Osteocyte (in vitro differentiated cells): ENCODE results near the gene DAB2IP. TPM values are rescaled to one million over a fixed set of nuclear protein-coding genes. Genes with fewer than 3 reads are reported as not detected.

Experiments
- DNase-seq: peaks from one replicate; pipeline ENCODE4 v3.0.0; 2021; ENCODE audit warnings: mixed read lengths; ENCODE audit not compliant: unreplicated experiment; ENCODE audit errors: extremely low spot score
- H3K27ac Mint-ChIP-seq: one replicate; pipeline ENCODE4 v1.8.0; 2021; ENCODE audit warnings: mild to moderate bottlenecking, mixed read lengths; ENCODE audit not compliant: unreplicated experiment
- H3K27me3 Mint-ChIP-seq: one replicate; pipeline ENCODE4 v1.8.0; 2021; ENCODE audit warnings: mixed read lengths; ENCODE audit not compliant: unreplicated experiment
- H3K36me3 Mint-ChIP-seq: one replicate; pipeline ENCODE4 v1.8.0; 2021; ENCODE audit warnings: mixed read lengths; ENCODE audit not compliant: unreplicated experiment
- H3K4me1 Mint-ChIP-seq: one replicate; pipeline ENCODE4 v1.8.0; 2021; ENCODE audit warnings: mixed read lengths; ENCODE audit not compliant: unreplicated experiment
- H3K4me3 Mint-ChIP-seq: one replicate; pipeline ENCODE4 v1.8.0; 2021; ENCODE audit warnings: mild to moderate bottlenecking, moderate library complexity, mixed read lengths; ENCODE audit not compliant: unreplicated experiment
- H3K9me3 Mint-ChIP-seq: one replicate; pipeline ENCODE4 v1.8.0; 2021; ENCODE audit warnings: mixed read lengths; ENCODE audit not compliant: unreplicated experiment
- CTCF ChIP-seq: fragments of 200-600 bp; sonication (generic); IDR thresholded peaks from 2 replicates; pipeline ENCODE4 v1.5.0; 2021; ENCODE audit warnings: antibody characterized with exemption, mild to moderate bottlenecking, moderate library complexity
- total RNA-seq: library from RNA; stranded (reverse); gene quantifications from 2 replicates; pipeline ENCODE4 v1.2.1, GENCODE V29; 2021

The DAB2IP gene
- total RNA-seq, 1 donor from 2014 or later: 43.6 TPM

DNA sequence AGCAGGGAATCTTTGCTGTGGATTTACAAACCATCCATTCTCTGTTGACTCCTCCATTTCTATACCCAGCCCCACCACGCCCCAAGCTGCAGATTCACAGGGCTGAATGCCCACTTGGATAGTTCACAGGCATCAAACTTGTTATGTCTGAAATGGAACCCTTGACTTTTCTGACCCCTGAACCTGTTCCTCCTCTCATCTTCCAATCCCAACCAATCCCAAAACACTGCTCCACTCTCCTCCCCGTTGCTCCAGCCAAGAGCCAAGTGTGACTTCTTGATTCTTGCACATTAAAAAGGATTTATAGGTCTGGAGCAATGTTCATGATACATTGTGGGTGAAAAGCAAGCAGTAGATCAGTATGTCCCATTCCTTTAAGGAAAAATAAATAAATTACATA, 145.6 kb downstream of the DAB2IP start:
- Mint-ChIP-seq H3K4me1 (no peaks in the 10 kb centered on the region), H3K27ac (no peak overlapping the region), H3K36me3 (no peaks in the 10 kb centered on the region), H3K27me3 (peaks cover 2% of the 10 kb centered on the region), H3K4me3 (no peak overlapping the region), H3K9me3 (no peaks in the 10 kb centered on the region)
- peak; percentile 10 for DNase-seq
- no peak for TF ChIP-seq CTCF

DNA sequence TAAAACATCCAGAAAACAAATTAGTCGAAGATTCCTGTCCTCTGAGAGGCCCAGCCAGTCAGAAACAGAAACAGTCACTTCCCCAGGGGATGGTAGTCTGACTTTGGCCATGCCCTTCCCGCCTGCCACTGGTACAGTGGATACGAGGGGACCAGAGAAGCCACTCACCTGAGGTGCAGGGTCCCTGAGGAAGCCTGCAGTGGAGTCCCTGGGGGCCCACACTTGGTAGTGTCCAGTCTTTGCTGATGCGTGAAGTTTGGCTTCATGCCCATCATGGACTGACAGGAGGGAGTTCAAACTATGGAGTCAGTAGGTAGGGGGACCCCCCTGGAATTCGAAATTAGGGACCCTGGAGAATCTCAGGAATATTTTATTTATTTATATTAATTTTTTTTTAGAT, 147.5 kb downstream of the DAB2IP start:
- Mint-ChIP-seq H3K4me1 (no peaks in the 10 kb centered on the region), H3K9me3 (no peaks in the 10 kb centered on the region), H3K4me3 (no peak overlapping the region), H3K27me3 (peaks cover 5% of the 10 kb centered on the region), H3K36me3 (no peaks in the 10 kb centered on the region), H3K27ac (no peak overlapping the region)
- DNase-seq: peak; percentile 65
- no peak for TF ChIP-seq CTCF

DNA sequence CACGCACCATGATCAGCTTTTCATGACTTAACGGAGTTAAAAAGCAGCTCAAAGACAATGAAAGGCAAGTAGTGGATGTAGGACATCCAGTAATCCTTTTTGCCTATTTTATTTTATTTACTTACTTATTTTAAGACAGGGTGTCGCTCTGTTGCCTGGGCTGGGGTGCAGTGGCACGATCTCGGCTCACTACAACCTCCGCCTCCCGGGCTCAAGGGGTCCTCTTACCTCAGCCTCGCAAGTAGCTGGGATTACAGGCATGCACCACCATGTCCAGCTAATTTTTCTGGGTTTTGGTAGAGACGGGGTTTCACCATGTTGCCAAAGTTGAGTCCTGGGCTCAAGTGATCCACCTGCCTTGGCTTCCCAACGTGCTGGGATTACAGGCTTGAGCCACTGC, 148.9 kb downstream of the DAB2IP start:
- H3K27me3 Mint-ChIP-seq: peaks cover 5% of the 10 kb centered on the region
- H3K9me3 Mint-ChIP-seq: peaks cover 11% of the 10 kb centered on the region
- TF ChIP-seq CTCF: no peak
- no peaks in the 10 kb centered on the region for H3K4me1 Mint-ChIP-seq
- DNase-seq: no peak
- H3K27ac Mint-ChIP-seq: no peak overlapping the region
- no peak overlapping the region for H3K4me3 Mint-ChIP-seq
- no peaks in the 10 kb centered on the region for H3K36me3 Mint-ChIP-seq

DNA sequence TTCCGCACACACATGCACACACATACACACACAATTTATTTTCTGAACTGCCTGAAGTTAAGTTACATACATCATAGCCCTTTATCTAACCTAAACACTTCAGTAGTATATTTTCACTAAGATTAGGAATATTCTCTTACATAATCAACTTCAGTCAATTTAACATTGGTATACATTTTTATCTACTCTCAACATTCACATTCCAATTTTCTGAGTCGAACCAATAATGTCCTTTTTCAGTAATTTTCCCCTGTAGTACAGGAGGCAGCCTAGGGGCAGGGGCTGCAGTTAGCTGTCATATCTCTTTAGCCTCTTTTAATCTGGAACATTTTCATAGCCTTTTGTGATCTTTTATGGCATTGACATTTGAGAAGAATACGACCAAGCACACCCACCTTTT, 150.1 kb downstream of the DAB2IP start:
- DNase-seq: no peak
- TF ChIP-seq CTCF: no peak
- Mint-ChIP-seq H3K4me3 (no peak overlapping the region), H3K27me3 (peaks cover 5% of the 10 kb centered on the region), H3K9me3 (peaks cover 11% of the 10 kb centered on the region), H3K27ac (no peak overlapping the region), H3K4me1 (no peaks in the 10 kb centered on the region), H3K36me3 (no peaks in the 10 kb centered on the region)

- peaks cover 5% of the 10 kb centered on the region for H3K27me3 Mint-ChIP-seq
- no peaks in the 10 kb centered on the region for H3K36me3 Mint-ChIP-seq
- peak; percentile 64 for DNase-seq
- no peak overlapping the region for H3K27ac Mint-ChIP-seq
- no peak for TF ChIP-seq CTCF
- H3K9me3 Mint-ChIP-seq: peaks cover 11% of the 10 kb centered on the region
- H3K4me1 Mint-ChIP-seq: no peaks in the 10 kb centered on the region
- H3K4me3 Mint-ChIP-seq: no peak overlapping the region
Measured at GRCh38 chr9:121802753-121803152, 151.3 kb downstream of the DAB2IP start.
